GM10266 (cell line): ENCODE data around the gene NCOA7.

Source experiments
- DNase-seq: peaks from one replicate; pipeline ENCODE4 v3.0.0; 2012; ENCODE audit errors: extremely low spot score
- CTCF ChIP-seq: IDR thresholded peaks from 2 replicates; pipeline ENCODE4 v1.5.1; 2012; ENCODE audit warnings: mild to moderate bottlenecking, low read depth; ENCODE audit not compliant: control insufficient read depth, insufficient read depth; ENCODE audit errors: missing control alignments

NCOA7 gene

GRCh38 chr6:125793863-125794262 is 3.1 kb downstream of the NCOA7 start:
- DNase-seq = no peak
- no peak for TF ChIP-seq CTCF

- no peak for DNase-seq
- no peak for TF ChIP-seq CTCF
Observed at GRCh38 chr6:125794342-125795137, 3.8 kb downstream of the NCOA7 start.

GRCh38 chr6:125795301-125795700 is 4.5 kb downstream of the NCOA7 start:
- DNase-seq = no peak
- TF ChIP-seq CTCF = no peak

DNA sequence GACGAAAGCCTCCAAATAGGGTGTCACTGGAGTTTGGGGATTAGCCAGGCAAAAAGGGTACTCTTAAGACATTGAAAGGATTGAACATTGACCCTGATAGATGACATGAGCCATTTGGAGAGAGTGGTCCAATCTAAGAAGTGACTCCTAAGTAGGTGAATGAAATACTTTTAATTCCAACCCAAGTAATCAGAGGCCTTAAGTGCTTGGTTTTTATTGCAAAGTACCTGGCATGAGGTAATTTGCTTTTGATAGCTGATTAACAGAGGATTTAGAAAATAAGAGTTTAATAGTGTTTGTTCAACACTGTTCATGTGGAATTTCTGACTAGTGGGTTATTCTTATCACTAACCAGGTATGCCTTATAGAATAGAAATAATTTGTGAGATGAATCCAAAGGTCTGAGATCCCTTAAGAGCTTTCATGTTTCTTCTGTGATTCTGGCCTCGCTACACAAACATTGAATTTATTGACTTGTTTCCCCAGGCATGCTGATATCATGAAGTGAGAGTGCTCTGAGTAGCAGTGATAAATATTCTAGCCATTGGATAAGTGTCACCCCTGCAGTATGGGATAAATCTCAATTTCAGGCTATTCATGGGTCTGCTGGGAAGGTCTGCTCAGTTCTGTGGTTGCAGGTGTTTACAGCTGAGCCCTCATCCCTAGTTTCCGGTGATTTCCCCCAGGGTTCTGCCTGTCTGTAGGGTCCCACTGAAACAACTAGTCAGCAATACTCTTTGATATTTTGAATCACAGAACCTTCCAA is 6.5 kb downstream of the NCOA7 start:
- DNase-seq = no peak
- TF ChIP-seq CTCF = no peak

DNA sequence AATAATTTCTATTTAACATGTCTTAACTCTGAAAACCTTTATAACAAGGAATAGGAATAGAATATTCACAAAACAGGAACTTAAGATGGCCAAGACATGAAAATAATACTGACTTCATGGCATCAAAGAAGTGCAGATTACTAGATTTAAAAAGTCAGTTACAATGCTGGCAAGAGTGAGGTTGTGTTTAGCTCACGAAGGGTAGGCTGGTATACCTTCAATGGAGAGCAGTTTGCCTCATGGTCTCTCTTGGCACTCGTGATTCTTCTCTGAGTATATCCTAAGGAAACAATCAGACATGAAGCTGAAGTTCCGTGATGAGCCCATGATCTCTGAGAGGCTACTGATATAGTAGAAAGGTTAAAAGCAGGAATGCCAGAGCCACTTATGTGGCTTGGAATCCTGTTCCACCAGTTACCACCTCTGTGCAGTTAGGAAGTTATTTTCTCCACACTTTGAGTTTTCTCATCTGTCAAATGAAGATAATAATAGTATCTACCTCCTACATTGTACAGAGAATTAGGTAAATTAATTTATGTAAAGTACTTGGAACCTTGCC is 7.2 kb downstream of the NCOA7 start:
- DNase-seq = no peak
- TF ChIP-seq CTCF = no peak

- peak; percentile 60 for DNase-seq
- no peak for TF ChIP-seq CTCF
Observed at GRCh38 chr6:125798734-125799508, 8.2 kb downstream of the NCOA7 start.
